Measurements from ENCODE around the gene FSTL1.
"Not testable (repeated sequence)": the region's sequence is repeated elsewhere in the genome, so short reads cannot be mapped to it uniquely, and the experiment has no call there.

FSTL1 gene

DNA sequence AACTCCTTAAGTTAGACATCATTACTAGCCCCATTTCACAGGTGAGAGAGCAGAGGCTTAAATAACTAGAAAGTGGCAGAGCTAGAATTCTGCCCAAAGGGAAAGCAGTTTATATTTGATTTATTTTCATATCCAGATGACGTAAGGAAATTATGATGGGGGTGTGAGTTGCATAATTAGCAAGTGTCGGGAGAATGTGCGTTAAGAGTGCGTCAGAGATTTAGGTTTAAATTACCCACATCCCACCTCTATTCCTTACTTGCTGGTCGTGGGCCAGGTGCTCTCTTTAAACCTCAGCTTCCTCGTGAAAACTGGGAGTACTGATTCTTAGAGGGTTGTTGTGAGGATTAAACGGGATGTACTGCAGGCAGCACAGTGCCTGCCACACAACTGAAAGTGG lies 32.3 kb downstream of the FSTL1 start:
- DNase-seq (ENCODE audit: low read depth in 2 of 2) = no peak

DNA sequence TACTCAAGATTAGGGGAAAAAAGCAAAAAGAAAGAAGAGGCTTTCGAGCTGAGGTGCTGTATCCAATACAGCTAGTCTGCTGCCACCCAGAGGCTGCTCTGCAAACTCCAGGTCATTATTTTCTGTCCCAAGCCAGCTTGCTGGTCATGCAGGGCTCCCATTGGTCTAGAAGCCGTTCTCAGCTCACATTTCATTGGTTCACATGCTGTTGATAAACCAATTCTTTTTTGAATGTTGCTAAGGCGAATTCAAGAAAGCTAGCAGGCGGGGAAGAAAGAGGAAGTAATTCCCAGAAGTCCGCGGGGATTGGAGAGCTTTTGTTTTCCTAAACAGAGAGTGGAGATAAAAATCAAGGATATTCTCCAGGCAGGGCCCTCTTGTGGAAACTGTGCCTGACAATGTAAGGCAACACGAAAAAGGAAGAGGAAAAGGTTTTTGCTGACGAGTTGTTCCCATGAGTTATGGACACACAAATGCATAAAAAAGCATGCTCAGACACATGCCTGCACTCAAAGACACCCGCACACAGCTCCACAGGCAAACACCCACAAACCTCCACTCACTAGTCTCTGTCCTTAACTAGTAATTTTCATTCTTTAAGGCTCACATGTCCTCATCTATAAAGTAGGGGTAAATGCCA lies 33.4 kb downstream of the FSTL1 start:
- DNase-seq (ENCODE audit: low read depth in 2 of 2) = peak; percentile 54 to 75

DNA sequence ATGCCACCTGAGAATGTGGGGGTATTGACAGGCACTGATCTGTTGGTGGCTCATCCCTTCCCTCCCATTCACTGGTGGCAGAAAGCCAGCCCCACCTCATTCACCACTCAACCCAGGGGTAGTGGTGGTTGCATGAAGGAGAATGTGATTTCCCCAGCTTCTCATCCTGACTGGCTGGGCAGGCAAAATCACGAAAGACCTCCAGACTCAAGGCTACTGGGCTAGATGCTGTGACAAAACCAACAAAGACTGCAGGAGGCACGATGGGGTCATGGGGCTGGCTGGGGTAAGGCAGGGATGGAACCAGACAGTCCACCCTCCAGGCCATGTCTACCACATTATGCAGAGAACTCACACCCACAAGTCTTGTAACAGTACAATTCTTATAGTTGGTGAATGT lies 33.9 kb downstream of the FSTL1 start:
- no peak for DNase-seq (ENCODE audit: low read depth in 2 of 2)

DNA sequence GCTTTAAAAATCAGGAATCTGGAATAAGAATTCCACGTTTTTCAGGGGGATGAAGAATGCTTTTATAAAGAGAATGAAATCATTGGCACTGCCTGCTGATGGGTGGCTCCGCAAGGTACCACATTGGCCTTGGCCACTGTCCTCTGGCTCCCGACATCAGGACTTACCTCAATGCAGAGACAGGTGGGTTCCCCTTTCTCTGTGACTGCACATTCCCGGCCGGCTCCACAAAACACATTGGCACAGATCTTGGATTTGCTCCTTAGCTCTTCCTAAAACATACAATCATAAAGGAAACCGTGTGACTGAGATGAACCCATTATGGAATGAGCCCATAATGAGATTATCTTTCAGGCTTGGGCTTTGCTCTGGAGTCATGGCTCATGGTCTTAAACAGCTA lies 35.0 kb downstream of the FSTL1 start:
- no peak for DNase-seq (ENCODE audit: low read depth in 2 of 2)

DNA sequence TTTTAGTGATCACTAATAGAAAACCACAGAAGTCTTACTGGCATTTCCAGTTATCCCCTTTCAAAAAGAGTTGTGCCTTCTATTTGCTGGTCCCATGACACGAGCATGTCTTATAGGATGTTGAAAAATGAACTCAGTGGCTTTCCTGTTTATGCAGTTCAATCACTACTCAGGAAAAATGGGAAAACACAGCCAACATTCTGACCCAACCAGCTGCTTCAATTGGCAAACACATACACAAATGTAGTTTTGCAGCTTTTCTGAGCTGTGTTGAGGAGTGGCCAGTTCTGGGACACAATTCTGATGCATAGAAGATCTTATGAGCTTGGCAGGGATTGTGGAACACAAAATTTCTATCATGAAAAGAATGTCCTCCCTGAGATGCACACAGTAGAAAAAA lies 40.3 kb downstream of the FSTL1 start:
- no peak for DNase-seq (ENCODE audit: low read depth in 2 of 2)

DNA sequence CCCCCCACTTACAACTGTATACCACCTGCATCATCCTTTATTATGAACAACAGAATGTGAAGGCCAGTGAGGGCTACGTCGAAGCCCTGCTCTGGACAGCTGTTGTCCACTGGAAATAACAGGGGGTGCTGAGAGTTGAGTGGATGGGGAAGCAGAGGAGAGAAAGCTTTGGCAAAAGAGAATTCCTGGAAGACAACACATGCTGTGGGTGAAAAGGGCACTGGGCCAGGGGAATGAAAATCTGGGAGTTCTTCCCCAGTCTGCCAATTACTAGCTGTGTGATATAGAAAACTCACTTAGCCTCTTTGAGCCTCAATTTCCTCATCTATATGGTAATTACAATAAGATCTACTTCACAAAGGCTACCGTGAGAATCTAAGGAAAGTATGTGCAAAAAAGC lies 40.7 kb downstream of the FSTL1 start:
- DNase-seq (ENCODE audit: low read depth in 2 of 2) = no peak

DNA sequence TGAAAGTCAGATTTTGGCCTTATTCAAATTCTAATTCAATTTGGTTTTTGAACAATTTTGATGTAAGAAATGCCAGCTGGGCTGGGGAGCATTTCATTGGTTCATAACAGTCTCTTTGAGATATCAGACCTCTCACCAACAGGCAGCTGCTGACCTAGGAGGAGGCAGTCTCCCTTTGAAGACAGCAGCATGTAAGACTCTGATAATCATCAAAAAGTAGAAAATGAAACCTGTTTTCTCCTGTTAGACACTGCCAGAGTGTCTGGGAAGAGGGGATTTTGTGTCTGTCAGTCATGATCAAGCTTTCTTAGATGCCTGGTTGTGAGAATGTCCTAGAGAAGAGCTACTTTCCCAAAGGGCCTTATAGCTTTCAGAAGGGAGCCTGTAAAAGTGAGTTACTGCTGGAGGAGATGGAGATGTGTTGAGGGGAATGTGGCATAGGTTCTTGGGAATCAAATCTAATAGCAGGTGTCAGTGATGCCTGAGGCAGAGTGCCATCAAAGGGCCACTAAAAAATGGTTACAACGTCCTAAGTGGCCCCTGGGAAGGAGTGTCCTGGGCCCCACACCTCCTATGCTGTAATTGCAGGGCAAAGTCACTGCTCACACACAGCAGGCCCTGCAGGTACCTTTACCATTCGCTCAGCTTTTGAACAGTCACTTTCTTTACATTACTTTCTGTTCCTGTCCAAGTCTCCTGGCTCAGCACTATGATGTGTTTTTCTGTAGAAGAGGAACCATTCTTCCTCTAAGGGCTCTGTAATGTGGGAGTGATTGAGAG lies 43.1 kb downstream of the FSTL1 start:
- DNase-seq (ENCODE audit: low read depth in 2 of 2) = no peak

DNA sequence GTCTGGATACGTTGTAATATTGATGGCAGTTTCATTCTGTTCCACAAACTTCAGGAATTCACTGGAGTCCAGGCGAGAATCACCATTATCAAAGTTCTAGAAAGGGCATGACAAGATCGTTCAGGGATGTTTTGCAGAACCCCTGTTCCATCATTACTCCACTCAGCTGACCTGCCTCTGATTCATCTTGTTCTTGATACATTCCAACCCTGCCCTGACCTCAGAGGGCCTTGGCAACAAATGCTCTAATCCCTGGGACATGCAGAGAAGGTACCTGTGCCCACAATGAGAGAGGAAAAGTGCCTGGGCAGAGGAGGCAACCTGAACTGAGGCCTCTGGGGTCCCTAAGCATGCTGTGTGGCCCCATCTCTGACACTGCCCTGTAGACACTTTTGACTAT lies 45.9 kb downstream of the FSTL1 start:
- DNase-seq (ENCODE audit: low read depth in 2 of 2) = no peak

DNA sequence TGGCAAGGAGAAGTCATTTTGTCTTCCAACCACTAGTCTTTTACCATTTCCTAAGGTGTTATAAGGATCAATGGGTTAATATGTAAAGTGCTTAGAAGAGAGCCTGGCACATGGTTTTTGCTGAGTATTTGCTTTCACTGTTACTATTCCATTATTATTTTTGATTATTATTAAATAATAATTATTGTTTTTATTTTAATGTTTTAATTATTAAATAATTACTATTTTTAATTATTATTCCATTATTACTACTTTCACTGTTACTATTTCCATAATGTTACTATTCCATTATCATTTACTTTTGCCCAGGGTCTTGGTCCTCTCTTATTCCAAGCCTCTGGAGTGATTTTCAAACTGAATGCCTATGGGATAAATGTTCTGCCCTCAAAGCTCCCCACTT lies 48.5 kb downstream of the FSTL1 start:
- DNase-seq (ENCODE audit: low read depth in 2 of 2) = no peak

DNA sequence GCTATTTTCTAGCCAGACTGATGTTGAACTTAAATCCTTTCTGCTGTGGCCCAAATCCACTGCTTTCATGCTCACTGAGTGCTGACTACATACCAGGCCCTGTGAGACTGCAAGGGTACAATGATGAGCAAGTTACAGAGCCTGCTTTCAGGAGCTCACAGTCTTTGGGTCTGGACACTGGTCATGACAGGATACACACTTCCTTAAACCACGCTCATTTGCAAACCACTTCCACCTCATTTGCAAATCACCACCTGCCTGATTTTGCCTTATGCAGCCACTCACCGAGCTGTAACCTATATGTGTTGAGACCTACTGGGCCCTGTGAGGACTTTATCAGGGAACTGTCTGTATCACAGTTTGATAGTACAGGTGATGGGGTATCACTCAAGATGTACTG lies 51.4 kb downstream of the FSTL1 start:
- DNase-seq (ENCODE audit: low read depth in 2 of 2) = no peak

DNA sequence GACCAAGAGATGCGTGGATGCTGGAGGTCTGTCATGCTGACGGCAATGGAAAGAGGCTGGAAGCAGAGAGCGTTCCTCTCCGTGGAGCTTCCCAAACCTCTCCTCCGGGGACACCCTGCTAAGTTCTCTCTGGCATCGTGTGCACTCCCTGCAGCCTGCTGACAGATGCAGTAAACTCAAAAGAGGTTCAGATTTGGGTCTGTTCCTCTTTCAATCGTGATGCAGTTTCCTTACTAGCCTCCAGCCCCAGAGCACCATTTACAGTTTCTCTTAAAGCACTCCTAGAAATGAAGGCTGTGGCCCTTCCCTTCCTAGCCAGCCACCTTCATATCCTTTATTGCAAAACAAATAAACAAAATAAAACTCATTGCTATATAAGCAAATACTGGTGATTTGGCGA lies 54.3 kb downstream of the FSTL1 start:
- DNase-seq (ENCODE audit: low read depth in 2 of 2) = no peak

DNA sequence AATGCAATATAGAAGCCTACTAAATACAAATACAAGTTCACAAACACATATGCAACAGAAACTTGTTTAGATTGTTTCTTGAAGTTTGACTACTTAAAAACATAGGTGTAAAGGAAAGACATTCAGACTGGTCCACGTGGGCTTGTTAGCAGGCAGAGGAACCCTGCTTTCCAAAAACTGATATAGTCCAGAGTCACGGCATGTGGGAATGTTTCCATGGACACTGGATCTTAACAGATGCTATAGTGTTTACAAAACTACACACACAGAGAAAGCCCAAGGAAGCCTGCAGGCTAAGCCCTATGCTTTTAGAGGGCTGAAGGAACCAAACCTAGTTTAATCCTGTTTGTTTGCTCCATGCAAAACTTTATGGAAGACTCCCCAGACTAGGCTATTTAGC lies 56.4 kb downstream of the FSTL1 start:
- DNase-seq (ENCODE audit: low read depth in 2 of 2) = no peak

DNA sequence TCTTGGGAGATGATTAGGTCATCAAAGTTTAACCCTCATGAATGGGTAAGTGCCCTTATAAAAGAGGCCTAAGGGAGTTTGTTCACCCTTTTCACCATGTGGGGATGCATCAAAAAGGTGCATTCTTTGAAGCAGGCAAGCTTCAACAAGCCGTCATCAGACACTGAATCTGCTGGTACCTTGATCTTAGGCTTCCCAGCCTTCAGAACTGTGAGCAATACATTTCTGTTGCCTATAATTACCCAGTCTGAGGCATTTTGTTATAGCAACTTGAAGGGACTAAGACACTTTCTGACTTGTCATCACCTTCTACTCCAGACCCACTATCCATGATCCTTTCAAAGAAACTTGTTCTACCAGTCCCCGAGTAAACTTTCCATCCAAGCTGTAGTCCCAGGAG lies 57.0 kb downstream of the FSTL1 start:
- no peak for DNase-seq (ENCODE audit: low read depth in 2 of 2)

DNA sequence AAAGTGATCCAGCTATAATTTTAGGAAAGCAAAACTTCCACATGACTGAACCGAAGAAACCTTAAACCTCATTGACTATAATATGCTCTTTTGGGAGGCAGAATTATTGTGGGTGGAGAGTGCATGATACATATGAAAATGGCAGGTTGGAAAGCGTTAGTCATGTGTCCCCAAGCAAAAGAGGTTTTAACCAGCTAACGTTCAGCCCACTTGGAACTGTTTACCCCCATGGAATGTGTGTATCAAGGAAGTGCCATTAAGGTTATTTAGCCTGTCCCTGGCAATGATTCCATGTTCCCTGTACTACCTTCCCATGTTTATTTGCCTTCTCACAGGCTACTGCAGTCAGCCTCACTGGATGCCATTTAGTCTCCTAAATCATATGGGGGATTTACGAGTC lies 57.5 kb downstream of the FSTL1 start:
- DNase-seq (ENCODE audit: low read depth in 2 of 2) = no peak

DNA sequence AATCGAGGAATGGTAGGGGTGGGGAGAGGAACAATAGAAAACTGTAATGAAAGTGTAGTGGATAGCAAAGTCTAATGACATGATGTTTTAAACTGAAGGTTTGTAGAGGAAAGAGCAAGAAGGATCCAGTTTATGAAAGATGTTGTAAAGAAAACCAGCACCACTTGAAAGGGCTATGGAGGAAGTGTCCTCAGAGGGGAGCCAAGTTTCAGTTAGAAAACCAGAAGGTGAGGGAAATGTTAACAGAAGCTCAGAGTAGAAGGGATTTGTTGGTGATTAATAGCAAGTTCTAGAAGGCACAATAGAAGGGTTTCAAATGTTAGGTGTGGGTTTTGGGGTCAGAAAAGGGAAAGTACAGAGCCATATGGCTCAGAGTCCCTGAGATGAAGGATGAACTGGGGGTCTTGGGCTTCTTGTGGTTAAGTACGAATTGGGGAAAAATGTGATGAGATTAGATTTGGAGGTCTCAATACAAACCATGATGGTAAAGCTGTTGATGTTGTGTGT lies 67.8 kb downstream of the FSTL1 start:
- no peak for DNase-seq (ENCODE audit: low read depth in 2 of 2)

DNA sequence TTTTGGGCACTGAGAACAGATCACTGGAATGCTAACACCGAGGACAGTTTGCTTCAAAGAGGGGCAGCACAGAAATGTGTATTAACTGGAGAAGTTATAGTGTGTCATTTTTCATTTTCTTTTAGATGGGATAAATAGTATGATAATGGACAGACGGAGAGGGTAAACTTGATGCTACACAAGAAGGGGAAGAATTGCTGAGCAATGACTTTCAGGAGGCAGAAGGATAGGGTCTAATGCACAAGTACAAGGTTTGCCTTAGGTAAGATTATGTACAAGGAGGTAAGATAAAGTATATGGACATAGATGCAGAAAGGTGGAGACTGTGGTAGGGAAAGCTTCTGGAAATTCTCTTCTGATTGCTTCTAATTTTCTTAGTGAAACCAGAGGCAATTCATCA lies 69.3 kb downstream of the FSTL1 start:
- no peak for DNase-seq (ENCODE audit: low read depth in 2 of 2)

DNA sequence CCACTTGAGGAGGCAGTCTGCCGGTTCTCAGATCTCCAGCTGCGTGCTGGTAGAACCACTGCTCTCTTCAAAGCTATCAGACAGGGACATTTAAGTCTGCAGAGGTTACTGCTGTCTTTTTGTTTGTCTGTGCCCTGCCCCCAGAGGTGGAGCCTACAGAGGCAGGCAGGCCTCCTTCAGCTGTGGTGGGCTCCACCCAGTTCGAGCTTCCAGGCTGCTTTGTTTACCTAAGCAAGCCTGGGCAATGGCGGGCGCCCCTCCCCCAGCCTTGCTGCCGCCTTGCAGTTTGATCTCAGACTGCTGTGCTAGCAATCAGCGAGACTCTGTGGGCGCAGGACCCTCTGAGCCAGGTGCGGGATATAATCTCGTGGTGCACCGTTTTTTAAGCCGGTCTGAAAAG lies 72.8 kb downstream of the FSTL1 start:
- DNase-seq (ENCODE audit: low read depth in 2 of 2) = not testable (repeated sequence)

DNA sequence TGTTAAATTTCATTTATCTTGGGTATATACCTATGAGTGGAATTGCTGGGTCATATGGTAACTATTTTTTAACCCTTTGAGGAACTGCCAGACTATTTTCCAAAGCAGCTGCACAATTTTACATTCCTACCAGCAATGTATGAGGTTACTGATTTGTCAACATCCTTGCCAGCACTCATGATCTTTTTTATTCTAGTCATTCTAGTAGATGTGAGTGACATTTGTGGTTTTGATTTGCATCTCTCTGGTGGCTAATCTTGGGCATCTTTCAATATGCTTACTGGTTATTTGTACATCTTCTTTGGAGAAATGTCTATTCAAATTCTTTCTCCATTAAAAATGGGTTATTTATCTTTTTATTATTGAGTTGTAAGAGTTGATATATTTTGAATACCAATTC lies 80.3 kb downstream of the FSTL1 start:
- DNase-seq (ENCODE audit: low read depth in 2 of 2) = no peak

DNA sequence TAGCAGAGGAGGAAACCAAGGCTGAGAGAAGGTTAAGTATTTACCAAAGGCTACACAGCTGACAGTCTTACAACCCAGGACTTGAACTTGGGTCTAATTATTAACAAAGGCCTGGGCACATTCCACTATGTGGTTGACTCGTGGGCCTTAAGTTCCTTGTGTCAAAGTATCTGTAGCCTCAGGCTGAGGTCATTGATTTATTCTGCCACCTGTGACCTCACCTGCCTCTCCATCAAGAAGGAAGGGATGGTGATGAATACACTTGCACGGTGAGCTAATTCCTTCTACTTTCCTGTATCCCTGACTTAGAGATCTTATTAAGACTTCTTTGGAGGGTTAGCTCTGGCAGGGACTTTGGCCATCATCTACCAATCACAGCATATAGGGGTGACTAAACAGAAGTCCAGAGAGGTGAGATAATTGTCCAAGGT lies 81.7 kb downstream of the FSTL1 start:
- DNase-seq (ENCODE audit: low read depth in 2 of 2) = no peak

DNA sequence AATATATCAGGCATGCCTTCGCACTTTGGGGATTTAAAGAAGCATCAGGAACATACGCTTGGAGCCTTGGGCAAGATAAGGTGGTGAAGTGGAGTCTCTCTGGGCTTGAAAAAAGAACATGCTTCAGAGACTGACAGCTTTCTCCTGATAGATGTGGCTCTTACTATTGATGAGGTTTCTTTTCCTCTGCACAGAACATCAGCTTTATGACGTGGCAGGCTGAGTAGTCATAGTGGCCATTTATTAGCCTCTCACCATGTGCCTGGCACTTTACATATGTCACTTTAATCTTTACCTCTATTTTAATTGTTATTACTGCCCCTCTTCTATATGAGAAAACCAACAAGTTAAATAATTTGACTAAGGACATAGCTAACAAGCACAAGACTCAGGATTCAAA lies 82.6 kb downstream of the FSTL1 start:
- DNase-seq (ENCODE audit: low read depth in 2 of 2) = no peak

DNA sequence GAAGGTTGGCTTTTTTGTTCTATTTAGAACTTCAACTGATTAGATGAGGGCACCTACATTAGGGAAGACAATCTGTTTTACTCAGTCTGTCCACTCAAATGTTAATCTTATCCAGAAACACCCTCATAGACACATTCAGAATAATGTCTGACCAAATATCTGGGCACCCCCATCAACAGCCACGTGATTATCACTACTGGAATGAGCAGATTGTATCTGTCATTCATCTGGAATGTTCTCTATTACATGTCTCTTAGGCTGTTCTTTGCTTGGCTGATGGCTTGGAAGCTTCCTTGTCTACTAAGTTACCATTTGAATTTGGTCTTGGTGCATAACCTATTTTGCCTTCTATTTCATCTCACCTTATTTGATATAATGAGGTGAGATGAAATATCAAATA lies 86.0 kb downstream of the FSTL1 start:
- no peak for DNase-seq (ENCODE audit: low read depth in 2 of 2)

DNA sequence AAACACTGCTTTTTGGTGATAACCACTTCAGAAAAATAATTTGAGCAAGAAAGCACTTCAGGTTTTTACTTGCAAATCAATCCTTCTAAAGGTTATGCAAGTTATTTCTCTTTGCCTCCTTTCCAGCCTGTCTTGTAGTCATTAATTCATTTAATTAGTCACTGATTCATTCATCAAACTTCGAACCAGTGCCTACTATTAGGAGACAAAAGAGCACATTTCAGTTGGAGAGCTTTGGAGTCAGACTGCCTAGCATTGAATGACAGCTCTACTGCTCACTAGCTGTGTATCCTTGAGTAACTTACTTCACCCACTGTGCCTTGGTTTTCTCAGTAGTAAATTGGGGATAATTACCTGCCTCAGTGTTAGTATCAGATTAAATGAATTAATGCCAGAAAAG lies 86.7 kb downstream of the FSTL1 start:
- no peak for DNase-seq (ENCODE audit: low read depth in 2 of 2)

DNA sequence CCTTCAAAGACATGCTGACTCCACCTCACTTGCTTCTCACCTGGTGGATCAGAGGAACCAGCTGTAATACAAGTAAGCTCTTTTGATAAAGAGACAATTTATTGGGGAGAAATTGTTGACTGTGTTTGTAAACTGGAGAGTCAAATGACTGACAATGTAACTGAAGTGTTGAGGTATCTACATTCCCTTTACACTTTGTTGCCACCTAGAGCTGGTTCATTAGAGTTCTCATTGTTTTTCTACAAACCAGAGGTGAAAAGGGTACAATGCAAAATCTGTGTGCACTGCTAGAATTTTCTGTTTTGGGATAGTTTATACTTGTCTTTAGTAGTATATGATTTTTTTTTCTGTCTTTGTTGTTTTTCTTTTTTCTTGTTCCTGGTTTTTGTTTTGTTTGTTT lies 93.0 kb downstream of the FSTL1 start:
- DNase-seq (ENCODE audit: low read depth in 2 of 2) = no peak

DNA sequence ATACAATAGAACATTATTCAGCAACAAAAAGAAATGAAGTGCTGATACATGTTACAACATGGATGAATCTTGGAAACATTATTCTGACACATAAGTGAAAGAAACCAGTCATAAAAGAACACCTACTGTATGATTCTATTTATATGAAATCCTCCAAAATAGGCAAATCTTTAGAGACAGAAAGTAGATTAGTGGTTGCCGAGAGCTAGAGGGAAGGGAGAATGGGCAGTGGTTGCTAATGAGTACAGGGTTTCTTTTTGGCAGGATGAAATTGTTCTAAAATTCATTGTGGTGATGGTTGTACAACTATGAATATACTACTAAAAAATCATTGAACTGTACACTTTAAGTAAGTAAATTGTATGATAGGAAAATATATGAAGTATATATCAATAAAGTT lies 95.3 kb downstream of the FSTL1 start:
- no peak for DNase-seq (ENCODE audit: low read depth in 2 of 2)
